ENCODE measurements around the gene C1orf210. TPM values are rescaled to one million over a fixed set of nuclear protein-coding genes. Genes with fewer than 3 reads are reported as not detected.

C1orf210 gene
- total RNA-seq, 1 experiment from 2014 or later, result 5.9 TPM

DNA sequence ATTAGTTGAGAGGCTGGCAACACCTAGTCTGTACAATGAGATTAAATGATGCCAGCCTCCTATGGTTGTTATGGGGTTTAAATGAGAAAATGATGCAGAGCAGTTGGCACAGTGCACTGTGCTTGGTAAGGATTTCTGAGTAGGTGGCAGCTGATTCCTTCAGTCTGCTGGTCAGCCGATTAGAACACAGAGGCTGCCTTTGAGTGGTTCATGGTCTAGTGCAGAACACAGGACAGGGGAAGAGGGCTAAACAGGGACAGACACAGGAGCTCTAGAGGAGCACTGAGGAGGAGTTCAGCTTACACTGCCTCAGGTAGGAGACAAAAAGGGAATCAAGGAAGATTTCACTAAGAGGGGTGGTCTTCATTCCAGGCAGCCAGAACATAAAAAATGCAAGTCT lies 16.8 kb upstream of the C1orf210 start:
- Histone ChIP-seq H3K79me2 (ENCODE audit: insufficient read depth, low read length) (no peaks in the 10 kb centered on the region), H3K4me1 (ENCODE audit: insufficient read depth, low read length) (no peaks in the 10 kb centered on the region; the same call in 1 of the 2 replicates), H2BK15ac (ENCODE audit: low read depth, low read length) (no peak overlapping the region), H3K4me2 (ENCODE audit: insufficient read depth, insufficient read length, low read length) (no peak overlapping the region), H4K20me1 (ENCODE audit: control insufficient read depth, insufficient read depth, insufficient read length) (no peaks in the 10 kb centered on the region), H3K23ac (ENCODE audit: insufficient read length, low read depth, low read length) (no peak overlapping the region), H3K27me3 (ENCODE audit: insufficient read depth, low read length) (no peaks in the 10 kb centered on the region), H3K18ac (ENCODE audit: insufficient read length, low read depth, low read length) (no peak overlapping the region), H3K23me2 (ENCODE audit: insufficient read length, low read depth, low read length, poor library complexity, severe bottlenecking) (no peaks in the 10 kb centered on the region), H3K79me1 (ENCODE audit: insufficient read depth, low read depth, low read length, poor library complexity, severe bottlenecking) (no peaks in the 10 kb centered on the region), H3K27ac (ENCODE audit: insufficient read length, low read depth, low read length) (no peak overlapping the region), H3K9ac (ENCODE audit: extremely low read depth, insufficient read length, low read length) (no peak overlapping the region), H3K14ac (ENCODE audit: insufficient read depth, low read length) (no peak overlapping the region), H2BK120ac (ENCODE audit: low read depth, low read length, poor library complexity, severe bottlenecking) (no peak overlapping the region), H2AK5ac (ENCODE audit: insufficient read length, low read length) (no peak overlapping the region), H3K4ac (ENCODE audit: low read depth, low read length) (no peak overlapping the region), H3K56ac (ENCODE audit: insufficient read length, low read depth, low read length) (no peak overlapping the region), H4K5ac (ENCODE audit: insufficient read length, low read depth, low read length) (no peak overlapping the region), H2BK5ac (ENCODE audit: insufficient read length, low read length) (no peak overlapping the region), H2BK20ac (ENCODE audit: low read depth, low read length, poor library complexity, severe bottlenecking) (no peak overlapping the region), H2BK12ac (ENCODE audit: insufficient read length, low read depth, low read length) (no peak overlapping the region), H4K8ac (replicated peaks; ENCODE audit: insufficient read length, low read depth, low read length) (no peak overlapping the region), H3K9me3 (ENCODE audit: control insufficient read depth, low read depth, low read length) (no peaks in the 10 kb centered on the region), H4K91ac (ENCODE audit: insufficient read length, low read depth, low read length) (no peak overlapping the region), H2AFZ (ENCODE audit: low read length) (no peak overlapping the region), H3T11ph (ENCODE audit: low read length) (no peak overlapping the region)
- no CpG with 5 or more reads among the region's 1 CpG for WGBS (ENCODE audit: extremely low coverage, insufficient read length, low lambda C conversion rate)
- Mint-ChIP-seq H3K9me3 (no peaks in the 10 kb centered on the region), H3K36me3 (ENCODE audit: insufficient read depth in 1 of 3, low read depth in 3 of 3) (no peaks in the 10 kb centered on the region; a peak in 1 of 7 replicates), H3K27me3 (ENCODE audit: low read depth) (peaks cover 9% of the 10 kb centered on the region), H3K4me1 (peaks cover 27 to 40% of the 10 kb centered on the region in 2 experiments), H3K27ac (peak overlapping the region in 1 of 3 experiments; percentile 10; a peak in 2 of 7 replicates), H3K4me3 (no peak overlapping the region)
- no peak for DNase-seq
- TF ChIP-seq CTCF (conservative IDR thresholded peaks at IDR 0.05), result no peak

Data from H9 (cell line).